AG04450 (cell line): ENCODE measurements around the gene PRRT4. TPM values are rescaled to one million over a fixed set of nuclear protein-coding genes. Genes with fewer than 3 reads are reported as not detected.

ENCODE experiments used
- CTCF ChIA-PET: fragments of 300-600, 350-600 bp; formaldehyde crosslinking; extraction: SDS; loops from one replicate; lab custom pipeline; 2022; ENCODE audit warnings: antibody characterized with exemption, inconsistent platforms; lab: Charles Lee
- POLR2A ChIA-PET: fragments of 350-600 bp; formaldehyde crosslinking; extraction: SDS; loops from one replicate; lab custom pipeline; 2021; ENCODE audit warnings: antibody characterized with exemption, inconsistent platforms; lab: Yijun Ruan, JAX
- DNase-seq: peaks from one replicate; pipeline ENCODE4 v3.0.0-alpha.2; 2011; ENCODE audit warnings: low read depth, low spot score
- H3K27ac ChIP-seq: one replicate; pipeline ENCODE4 v1.5.1; 2012; ENCODE audit warnings: low read depth, low read length, control low read depth
- H3K27me3 ChIP-seq: one replicate; pipeline ENCODE4 v1.6.0; 2012; ENCODE audit warnings: low read length; ENCODE audit not compliant: control insufficient read depth, insufficient read depth
- H3K4me3 ChIP-seq: 2 replicates; pipeline ENCODE4 v1.5.1; 2011; ENCODE audit warnings: mild to moderate bottlenecking, low read depth, low read length, control low read depth
- H3K9me3 ChIP-seq: 2 replicates; pipeline ENCODE4 v1.5.1; 2012; ENCODE audit warnings: low read length; ENCODE audit not compliant: control insufficient read depth, insufficient read depth
- polyA plus RNA-seq: library from polyadenylated mRNA; depleted of rRNA; stranded (reverse); fragments of >200 nt; gene quantifications from 2 replicates; pipeline ENCODE4 v1.2.3, GENCODE V29; 2011
- TF ChIP-seq, protein P1 (sequence below): IDR thresholded peaks from 2 replicates; pipeline ENCODE4 v1.5.1; 2011; ENCODE audit warnings: low read depth, low read length, control low read depth, inconsistent platforms

The PRRT4 gene
- polyA plus RNA-seq, 1 experiment, result not detected

DNA sequence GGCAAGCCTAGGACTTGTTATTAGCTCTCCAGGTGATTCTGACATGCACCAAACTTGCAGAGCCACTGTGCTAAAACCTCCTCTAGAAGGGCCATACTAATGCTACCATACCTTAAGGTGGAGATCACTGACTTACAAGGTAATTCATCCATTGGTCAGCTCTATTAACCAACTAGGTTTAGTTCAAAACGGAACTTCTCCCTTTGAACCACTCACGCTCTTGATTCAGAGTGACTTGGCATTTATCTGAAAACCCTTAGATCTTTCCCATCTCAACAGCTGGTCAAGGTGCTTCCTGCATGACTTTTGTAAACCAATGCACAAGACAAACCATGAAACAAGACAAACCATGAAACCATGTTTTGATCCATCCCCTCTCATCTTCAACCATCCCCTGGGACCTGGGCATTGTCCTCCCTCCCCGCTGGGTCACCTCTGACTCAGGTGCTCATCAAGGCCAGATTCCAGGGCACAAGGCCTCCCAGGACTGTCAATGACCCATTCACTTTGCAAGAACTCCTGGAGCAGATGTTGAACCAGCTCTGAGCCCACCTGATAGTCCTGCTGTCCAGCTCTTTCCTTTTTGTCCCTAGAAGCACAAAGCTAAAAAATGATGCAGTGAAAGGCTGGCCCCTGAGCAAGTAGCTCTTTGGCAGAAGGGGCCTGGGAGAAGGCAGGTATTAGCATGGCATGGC lies 29.5 kb upstream of the PRRT4 start:
- POLR2A ChIA-PET, result interaction anchor here (0.7 kb wide), 1 partner anchor 43 kb away, joined by 3 read pairs; no protein-coding TSS in a partner anchor

DNA sequence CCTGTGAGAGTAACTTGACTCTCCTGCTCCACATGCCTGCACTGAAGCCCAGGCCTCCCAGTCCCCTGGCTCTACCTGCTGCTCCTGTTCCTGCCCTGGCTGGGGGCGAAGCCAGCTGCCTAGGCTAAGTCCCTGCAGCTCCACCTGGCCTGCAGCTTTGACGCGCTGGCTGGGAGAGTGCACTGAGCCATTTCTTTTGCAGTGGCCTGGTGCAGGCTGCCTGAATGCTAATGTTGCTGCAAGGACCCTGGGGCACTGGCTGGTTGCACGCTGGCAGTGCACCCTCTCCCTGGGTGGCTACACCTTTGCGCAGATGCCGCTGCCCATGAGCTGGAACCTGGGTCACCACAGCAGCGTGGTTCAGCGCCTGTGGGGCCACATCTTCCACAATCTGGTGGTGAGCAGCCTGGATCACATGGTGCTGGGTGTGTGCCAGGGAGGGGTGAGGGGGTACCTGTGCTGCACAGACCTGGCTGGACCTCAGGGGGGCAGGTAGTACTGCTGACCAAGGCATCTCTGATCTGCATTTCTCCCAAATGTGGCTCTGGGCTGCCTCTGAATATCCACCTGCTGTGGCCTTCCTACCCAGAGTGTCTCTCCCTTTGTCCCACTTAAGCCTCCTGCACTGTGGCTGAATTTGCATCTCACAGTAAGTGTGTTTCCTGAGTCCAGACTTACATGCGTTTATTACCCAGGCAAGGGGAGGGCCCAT lies 28.3 kb upstream of the PRRT4 start:
- H3K4me3 ChIP-seq, result no peak overlapping the region
- POLR2A ChIA-PET, result no interaction called here
- CTCF ChIA-PET, result interaction anchor here (1.0 to 19.7 kb wide), 5 partner anchors 8 to 43 kb away, joined by 3 to 474 read pairs (median 6); partner anchors contain the start of gene RBM28
- no peak for DNase-seq
- no peak overlapping the region for H3K27ac ChIP-seq
- TF ChIP-seq, protein P1, sequence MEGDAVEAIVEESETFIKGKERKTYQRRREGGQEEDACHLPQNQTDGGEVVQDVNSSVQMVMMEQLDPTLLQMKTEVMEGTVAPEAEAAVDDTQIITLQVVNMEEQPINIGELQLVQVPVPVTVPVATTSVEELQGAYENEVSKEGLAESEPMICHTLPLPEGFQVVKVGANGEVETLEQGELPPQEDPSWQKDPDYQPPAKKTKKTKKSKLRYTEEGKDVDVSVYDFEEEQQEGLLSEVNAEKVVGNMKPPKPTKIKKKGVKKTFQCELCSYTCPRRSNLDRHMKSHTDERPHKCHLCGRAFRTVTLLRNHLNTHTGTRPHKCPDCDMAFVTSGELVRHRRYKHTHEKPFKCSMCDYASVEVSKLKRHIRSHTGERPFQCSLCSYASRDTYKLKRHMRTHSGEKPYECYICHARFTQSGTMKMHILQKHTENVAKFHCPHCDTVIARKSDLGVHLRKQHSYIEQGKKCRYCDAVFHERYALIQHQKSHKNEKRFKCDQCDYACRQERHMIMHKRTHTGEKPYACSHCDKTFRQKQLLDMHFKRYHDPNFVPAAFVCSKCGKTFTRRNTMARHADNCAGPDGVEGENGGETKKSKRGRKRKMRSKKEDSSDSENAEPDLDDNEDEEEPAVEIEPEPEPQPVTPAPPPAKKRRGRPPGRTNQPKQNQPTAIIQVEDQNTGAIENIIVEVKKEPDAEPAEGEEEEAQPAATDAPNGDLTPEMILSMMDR, result no peak
- no peaks in the 10 kb centered on the region for H3K9me3 ChIP-seq
- H3K27me3 ChIP-seq, result peaks cover 14% of the 10 kb centered on the region

More for the DNA sequence above, 29.5 kb upstream of the PRRT4 start:
- CTCF ChIA-PET, result interaction anchor here (1.2 to 19.7 kb wide), 2 partner anchors 44 to 69 kb away, joined by 3 to 474 read pairs; partner anchors contain the start of gene RBM28
- no peak overlapping the region for H3K27ac ChIP-seq
- TF ChIP-seq, protein P1, result no peak
- no peak overlapping the region for H3K4me3 ChIP-seq
- H3K9me3 ChIP-seq, result no peaks in the 10 kb centered on the region
- no peak for DNase-seq
- peaks cover 14% of the 10 kb centered on the region for H3K27me3 ChIP-seq

DNA sequence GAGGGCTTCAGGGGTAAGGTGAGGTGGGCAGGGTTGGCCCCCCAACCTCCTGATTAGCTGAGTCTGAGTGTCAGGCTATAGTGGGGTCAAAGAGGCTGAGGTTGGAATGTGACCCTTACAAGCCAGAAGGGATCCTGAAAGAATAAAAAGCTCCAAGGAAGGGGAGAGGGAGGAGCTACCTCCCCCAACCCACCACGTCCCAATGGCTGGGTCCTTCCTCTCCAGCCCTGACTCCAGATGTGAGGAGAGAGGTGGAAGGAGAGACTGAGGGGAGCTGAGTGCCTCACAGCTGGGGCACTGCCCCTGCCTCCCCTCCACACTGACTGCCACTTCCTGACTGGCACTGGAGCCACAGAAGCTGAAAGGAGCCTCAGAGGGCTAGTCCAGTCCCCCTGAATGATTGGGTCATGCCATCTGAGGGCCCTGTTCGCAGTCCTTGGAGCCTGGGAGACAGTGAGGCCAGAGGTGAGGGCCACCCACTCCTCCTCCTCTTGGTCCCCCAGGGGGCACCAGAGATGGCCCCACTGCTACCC lies 27.7 kb upstream of the PRRT4 start:
- TF ChIP-seq, protein P1, result no peak
- H3K9me3 ChIP-seq, result no peaks in the 10 kb centered on the region
- H3K27ac ChIP-seq, result no peak overlapping the region
- ChIA-PET CTCF (interaction anchor here (1.0 to 19.7 kb wide), 5 partner anchors 9 to 42 kb away, joined by 3 to 474 read pairs (median 6); partner anchors contain the start of gene RBM28), POLR2A (no interaction called here)
- peaks cover 17% of the 10 kb centered on the region for H3K27me3 ChIP-seq
- H3K4me3 ChIP-seq, result no peak overlapping the region
- DNase-seq, result no peak

DNA sequence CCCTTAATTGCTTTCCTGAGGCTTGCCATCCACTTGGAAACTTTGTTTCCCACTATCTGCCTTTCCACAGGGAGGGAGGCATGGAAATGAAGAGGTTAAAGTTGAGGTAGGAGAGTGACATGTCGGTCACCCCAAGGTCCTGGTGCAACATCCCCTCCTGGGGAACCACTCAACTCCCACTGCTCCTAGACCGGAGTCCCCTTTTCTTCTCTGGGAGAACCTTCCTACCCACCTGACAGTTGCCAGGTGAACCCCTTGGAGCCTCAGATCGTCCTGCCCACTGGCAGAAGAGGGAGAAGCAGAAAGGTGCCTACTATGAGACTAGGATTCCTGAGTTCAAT lies 26.6 kb upstream of the PRRT4 start:
- no peak for DNase-seq
- TF ChIP-seq, protein P1, result no peak
- ChIA-PET POLR2A (interaction anchor here (1.9 kb wide), 1 partner anchor 41 kb away, joined by 11 read pairs; no protein-coding TSS in a partner anchor), CTCF (interaction anchor here (0.5 to 19.7 kb wide), 24 partner anchors 9 to 342 kb away, joined by 3 to 474 read pairs (median 6); partner anchors contain the start of gene RBM28)
- H3K27me3 ChIP-seq, result peaks cover 19% of the 10 kb centered on the region
- H3K4me3 ChIP-seq, result no peak overlapping the region
- no peaks in the 10 kb centered on the region for H3K9me3 ChIP-seq
- no peak overlapping the region for H3K27ac ChIP-seq
